Colonic mucosa (tissue), 4 donors: ENCODE data around the gene PGBD5. TPM values are rescaled to one million over a fixed set of nuclear protein-coding genes. Genes with fewer than 3 reads are reported as not detected.

Experiments used
- DNase-seq: peaks from one replicate; pipeline ENCODE4 v3.0.0-alpha.2; 2020
- H3K27ac ChIP-seq: fragments of 200-600 bp; one replicate; pipeline ENCODE4 v1.8.0; 2021
- H3K27me3 ChIP-seq: fragments of 200-600 bp; one replicate; pipeline ENCODE4 v1.8.0; 2021
- H3K36me3 ChIP-seq: fragments of 200-600 bp; one replicate; pipeline ENCODE4 v1.8.0; 2021
- H3K4me1 ChIP-seq: fragments of 200-600 bp; one replicate; pipeline ENCODE4 v1.8.0; 2021; ENCODE audit warnings: mild to moderate bottlenecking
- H3K4me3 ChIP-seq: fragments of 200-600 bp; one replicate; pipeline ENCODE4 v1.8.0; 2021
- H3K9ac ChIP-seq, 2 donors: one replicate each; pipeline ENCODE4 v1.7.0; 2013; ENCODE audit warnings: control low read depth in 2 of 2, low read depth in 2 of 2, low read length in 2 of 2
- H3K9me3 ChIP-seq: fragments of 200-600 bp; one replicate; pipeline ENCODE4 v1.8.0; 2021
- intact Hi-C: fragments of 100-400 bp; cut with DNase I; formaldehyde crosslinking; loops from one replicate; pipeline ENCODE4 v1.14.1; 2022
- total RNA-seq, 2 donors: library from RNA; stranded (reverse); fragmentation: NEBNext Ultra II Directional in 1 of 2; extraction: Animal tissue kit (Norgen Biotek cat#: 25700) in 1 of 2; gene quantifications; one replicate each; pipeline ENCODE4 v1.2.1, GENCODE V29; 2021
- TF ChIP-seq, protein P1 (sequence below): fragments of 200-600 bp; IDR thresholded peaks from one replicate; pipeline ENCODE4 v1.8.0; 2022; ENCODE audit warnings: antibody characterized with exemption, mild to moderate bottlenecking
- donor health status: healthy.
- donor health status: DM: no; HTN: no; CAD: no.
- donor health status: DM: no; HTN: no; CAD: no.

Gene PGBD5
- total RNA-seq, 2 donors from 2014 or later = 6.4 to 14.8 TPM

DNA sequence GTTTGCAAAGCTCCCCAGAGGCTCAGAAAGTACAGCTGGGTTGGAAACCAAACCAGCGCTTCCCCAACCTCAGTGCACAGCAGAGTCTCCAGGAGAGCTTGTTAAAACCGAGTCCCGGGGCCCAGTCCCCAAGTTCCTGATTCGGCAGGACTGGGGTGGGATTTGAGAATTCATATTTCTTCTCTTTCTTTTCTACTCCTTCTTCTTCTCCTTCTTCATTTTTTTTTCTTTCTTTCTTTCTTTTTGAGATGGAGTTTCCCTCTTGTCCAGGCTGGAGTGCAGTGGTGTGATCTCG is 136.8 kb downstream of the PGBD5 start:
- DNase-seq = no peak
- no peak overlapping the region for H3K9ac ChIP-seq
- intact Hi-C loops = no loop called here
- H3K36me3 ChIP-seq = no peaks in the 10 kb centered on the region
- no peak overlapping the region for H3K27ac ChIP-seq
- H3K27me3 ChIP-seq = no peaks in the 10 kb centered on the region
- no peak overlapping the region for H3K4me3 ChIP-seq
- H3K9me3 ChIP-seq = no peaks in the 10 kb centered on the region
- H3K4me1 ChIP-seq = no peaks in the 10 kb centered on the region
- TF ChIP-seq, protein P1, sequence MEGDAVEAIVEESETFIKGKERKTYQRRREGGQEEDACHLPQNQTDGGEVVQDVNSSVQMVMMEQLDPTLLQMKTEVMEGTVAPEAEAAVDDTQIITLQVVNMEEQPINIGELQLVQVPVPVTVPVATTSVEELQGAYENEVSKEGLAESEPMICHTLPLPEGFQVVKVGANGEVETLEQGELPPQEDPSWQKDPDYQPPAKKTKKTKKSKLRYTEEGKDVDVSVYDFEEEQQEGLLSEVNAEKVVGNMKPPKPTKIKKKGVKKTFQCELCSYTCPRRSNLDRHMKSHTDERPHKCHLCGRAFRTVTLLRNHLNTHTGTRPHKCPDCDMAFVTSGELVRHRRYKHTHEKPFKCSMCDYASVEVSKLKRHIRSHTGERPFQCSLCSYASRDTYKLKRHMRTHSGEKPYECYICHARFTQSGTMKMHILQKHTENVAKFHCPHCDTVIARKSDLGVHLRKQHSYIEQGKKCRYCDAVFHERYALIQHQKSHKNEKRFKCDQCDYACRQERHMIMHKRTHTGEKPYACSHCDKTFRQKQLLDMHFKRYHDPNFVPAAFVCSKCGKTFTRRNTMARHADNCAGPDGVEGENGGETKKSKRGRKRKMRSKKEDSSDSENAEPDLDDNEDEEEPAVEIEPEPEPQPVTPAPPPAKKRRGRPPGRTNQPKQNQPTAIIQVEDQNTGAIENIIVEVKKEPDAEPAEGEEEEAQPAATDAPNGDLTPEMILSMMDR = no peak

DNA sequence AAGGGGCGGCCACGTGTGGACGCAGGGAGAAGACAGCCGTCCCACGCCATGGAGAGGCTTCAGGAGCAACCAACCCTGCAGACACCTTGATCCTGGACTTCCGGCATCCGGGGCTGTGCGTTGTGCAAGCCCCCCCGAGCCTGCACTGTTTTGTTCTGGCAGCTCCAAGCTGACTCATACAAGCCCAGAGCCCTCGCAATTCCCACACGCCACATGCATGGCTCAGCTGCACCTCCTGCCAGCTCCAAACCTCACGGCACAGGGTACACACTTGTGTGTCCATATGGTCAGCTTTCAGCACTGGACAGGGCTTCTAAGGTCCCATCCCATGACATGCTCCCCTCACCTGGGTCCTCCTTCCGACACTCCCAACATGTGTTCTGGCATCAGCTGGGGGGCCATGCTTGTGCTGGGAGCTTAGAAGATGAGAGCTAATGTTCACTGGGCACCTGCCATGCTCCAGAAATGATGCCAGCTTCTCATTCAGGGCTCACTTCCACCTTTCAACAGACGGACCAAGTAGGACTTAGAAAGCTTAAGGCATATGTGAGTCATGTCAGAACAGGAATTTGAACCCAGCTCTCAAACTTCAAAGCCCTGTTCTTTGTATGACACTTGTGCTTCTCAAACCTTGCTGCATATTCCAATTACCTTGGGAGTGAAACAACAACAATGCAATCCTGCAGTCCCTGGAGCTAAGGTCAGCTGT is 137.3 kb downstream of the PGBD5 start:
- TF ChIP-seq, protein P1 = no peak
- Histone ChIP-seq H3K9ac (no peak overlapping the region), H3K27me3 (no peaks in the 10 kb centered on the region), H3K36me3 (no peaks in the 10 kb centered on the region), H3K9me3 (no peaks in the 10 kb centered on the region), H3K27ac (no peak overlapping the region), H3K4me3 (no peak overlapping the region), H3K4me1 (no peaks in the 10 kb centered on the region)
- intact Hi-C loops = no loop called here
- no peak for DNase-seq

- H3K36me3 ChIP-seq = no peaks in the 10 kb centered on the region
- no peak for DNase-seq
- intact Hi-C loops = no loop called here
- H3K9ac ChIP-seq = no peak overlapping the region
- no peaks in the 10 kb centered on the region for H3K4me1 ChIP-seq
- TF ChIP-seq, protein P1 = no peak
- H3K27me3 ChIP-seq = no peaks in the 10 kb centered on the region
- no peak overlapping the region for H3K27ac ChIP-seq
- no peak overlapping the region for H3K4me3 ChIP-seq
- H3K9me3 ChIP-seq = no peaks in the 10 kb centered on the region
These were observed 138.3 kb downstream of the PGBD5 start for GRCh38 chr1:230287674-230288315.

- H3K36me3 ChIP-seq = no peaks in the 10 kb centered on the region
- no peaks in the 10 kb centered on the region for H3K9me3 ChIP-seq
- H3K27ac ChIP-seq = no peak overlapping the region
- H3K4me1 ChIP-seq = no peaks in the 10 kb centered on the region
- DNase-seq = no peak
- intact Hi-C loops = no loop called here
- no peak overlapping the region for H3K4me3 ChIP-seq
- H3K9ac ChIP-seq = no peak overlapping the region
- no peaks in the 10 kb centered on the region for H3K27me3 ChIP-seq
- TF ChIP-seq, protein P1 = no peak
These were observed 139.3 kb downstream of the PGBD5 start for GRCh38 chr1:230286890-230287269.

GRCh38 chr1:230286166-230286889 is 139.8 kb downstream of the PGBD5 start:
- Histone ChIP-seq H3K9me3 (no peaks in the 10 kb centered on the region), H3K27me3 (no peaks in the 10 kb centered on the region), H3K4me3 (no peak overlapping the region), H3K27ac (no peak overlapping the region), H3K9ac (no peak overlapping the region), H3K36me3 (no peaks in the 10 kb centered on the region), H3K4me1 (peaks cover 4% of the 10 kb centered on the region)
- intact Hi-C loops = no loop called here
- TF ChIP-seq, protein P1 = no peak
- no peak for DNase-seq
